K562 (cell line): ENCODE data around the gene NUP62. TPM values are rescaled to one million over a fixed set of nuclear protein-coding genes. Genes with fewer than 3 reads are reported as not detected.

Source experiments
- BCLAF1 ChIP-seq, 2 experiments: fragments of 450-650 bp in 1 of 2; IDR thresholded peaks; 2 replicates each; pipeline ENCODE4 v1.6.1; 2011 to 2017; ENCODE audit warnings: low read depth in 2 of 2, antibody characterized with exemption in 1 of 2, borderline replicate concordance in 1 of 2, low read length in 1 of 2, mild to moderate bottlenecking in 1 of 2, mixed read lengths in 1 of 2; ENCODE audit not compliant: control insufficient read depth in 1 of 2
- BRD4 ChIP-seq: fragments of 200-600 bp; sonication (generic); IDR thresholded peaks from 2 replicates; pipeline ENCODE4 v1.6.1; 2017; ENCODE audit warnings: inconsistent platforms
- RBBP5 ChIP-seq: fragments of 200-600 bp; sonication (generic); IDR thresholded peaks from 2 replicates; pipeline ENCODE4 v1.6.1; 2012; ENCODE audit warnings: borderline replicate concordance, mild to moderate bottlenecking, low read length, control low read depth, inconsistent platforms; ENCODE audit not compliant: insufficient read depth, poor library complexity, severe bottlenecking
- SMARCA5 ChIP-seq: fragments of 450-650 bp; IDR thresholded peaks from 2 replicates; pipeline ENCODE4 v1.6.1; 2016
- TGIF2 ChIP-seq: sonication (generic); formaldehyde crosslinking; IDR thresholded peaks from 2 replicates; pipeline ENCODE4 v1.8.1; 2022; ENCODE audit warnings: mild to moderate bottlenecking, missing genetic modification reagents, moderate library complexity
- ZBED1 ChIP-seq: IDR thresholded peaks from 2 replicates; pipeline ENCODE4 v1.6.1; 2014
- ZNF407 ChIP-seq: fragments of 450-650 bp; IDR thresholded peaks from 2 replicates; pipeline ENCODE4 v1.6.1; 2016; ENCODE audit warnings: low read depth
- polyA plus RNA-seq, 8 experiments: library from polyadenylated mRNA; depleted of rRNA in 4 of 8; stranded (reverse) in 5 of 8; unstranded in 3 of 8; fragments of >200 nt; fragmentation: Nextera tagmentation in 2 of 8; fragmentation: Illumina TruSeq in 1 of 8; extraction: Ambion mirVana in 2 of 8; extraction: Trizol in 1 of 8; gene quantifications; 2 replicates each; pipeline versions ENCODE4 v1.2.1 to v1.2.3, GENCODE V29; 2011 to 2014; ENCODE audit warnings: inconsistent platforms in 1 of 8, missing spikeins in 1 of 8
- total RNA-seq, 7 experiments: library from RNA; depleted of rRNA in 6 of 7; stranded (reverse); fragments of >200 nt in 6 of 7; fragmentation: Illumina TruSeq in 2 of 7; extraction: Trizol in 2 of 7; gene quantifications; 2 replicates each; pipeline versions ENCODE4 v1.2.1 to v1.2.3, GENCODE V29; 2011 to 2021; ENCODE audit warnings: low replicate concordance in 1 of 7
- TF ChIP-seq, protein P1 (sequence below): conservative IDR thresholded peaks from 2 replicates; pipeline ENCODE4 v1.6.1; 2011; ENCODE audit warnings: low read depth, mild to moderate bottlenecking, low read length; ENCODE audit not compliant: control insufficient read depth
- TF ChIP-seq, protein P2 (sequence below), 2 experiments: fragments of 450-650 bp; IDR thresholded peaks; 2 replicates each; pipeline ENCODE4 v1.6.1; 2018; ENCODE audit warnings: mild to moderate bottlenecking in 2 of 2, low read depth in 1 of 2; ENCODE audit not compliant: partially characterized antibody in 2 of 2

The NUP62 gene
- total and polyA plus RNA-seq, 9 of the 15 experiments (the other 6 are each of a cell fraction or from before 2014, with no cell fraction given) = 16.9 to 109 (median 66.0) TPM

DNA sequence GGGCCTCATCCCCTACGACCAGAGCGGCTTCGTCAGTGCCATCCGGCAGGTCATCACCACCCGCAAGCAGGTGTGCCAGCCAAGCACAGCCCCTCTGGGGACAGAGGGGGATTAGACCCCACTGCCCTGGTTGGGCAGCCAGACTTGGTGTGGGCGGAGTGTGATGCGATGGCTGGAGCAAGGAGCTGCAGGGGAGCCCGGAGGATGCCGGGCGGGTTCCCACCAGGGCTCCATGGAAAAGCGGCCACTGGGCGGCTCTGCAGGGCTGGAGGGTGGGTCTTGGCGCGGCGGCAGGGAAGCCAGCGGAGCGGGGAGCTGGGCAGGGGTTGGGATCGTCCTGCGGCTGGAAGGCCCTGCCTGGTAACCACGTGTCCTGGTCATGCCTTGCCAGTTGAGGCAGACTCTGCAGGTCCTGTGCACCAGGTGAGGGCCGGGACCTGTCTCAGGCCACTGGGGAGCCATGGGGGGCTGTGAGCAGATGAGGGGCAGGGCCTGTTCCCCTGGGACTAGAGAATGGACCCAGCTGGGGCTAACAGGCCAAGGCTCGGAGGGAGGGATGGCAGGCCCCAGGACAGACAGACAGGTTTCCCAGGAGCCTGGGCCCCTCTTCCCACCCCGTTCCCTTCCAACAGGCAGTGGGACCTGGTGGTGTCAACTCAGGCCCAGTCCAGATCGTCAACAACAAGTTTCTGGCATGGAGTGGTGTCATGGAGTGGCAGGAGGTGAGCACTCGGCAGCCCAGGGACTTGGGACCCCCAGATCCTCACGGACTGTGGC lies 72.1 kb downstream of the NUP62 start (continued):
- no peak for TF ChIP-seq BCLAF1 (IDR thresholded peaks at IDR 0.05; ENCODE audit: borderline replicate concordance in 1 of 2, control insufficient read depth in 1 of 2, low read depth in 2 of 2, low read length in 1 of 2)
- no peak for TF ChIP-seq ZNF407
- TF ChIP-seq SMARCA5 = peak; percentile 44; the same call in 1 of the 2 replicates
- TF ChIP-seq, protein P1, sequence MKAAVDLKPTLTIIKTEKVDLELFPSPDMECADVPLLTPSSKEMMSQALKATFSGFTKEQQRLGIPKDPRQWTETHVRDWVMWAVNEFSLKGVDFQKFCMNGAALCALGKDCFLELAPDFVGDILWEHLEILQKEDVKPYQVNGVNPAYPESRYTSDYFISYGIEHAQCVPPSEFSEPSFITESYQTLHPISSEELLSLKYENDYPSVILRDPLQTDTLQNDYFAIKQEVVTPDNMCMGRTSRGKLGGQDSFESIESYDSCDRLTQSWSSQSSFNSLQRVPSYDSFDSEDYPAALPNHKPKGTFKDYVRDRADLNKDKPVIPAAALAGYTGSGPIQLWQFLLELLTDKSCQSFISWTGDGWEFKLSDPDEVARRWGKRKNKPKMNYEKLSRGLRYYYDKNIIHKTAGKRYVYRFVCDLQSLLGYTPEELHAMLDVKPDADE = no peak
- 0 out of 2 replicates have a peak, but pooled peaks have one; percentile 20 for TF ChIP-seq ZBED1
- TF ChIP-seq TGIF2 (CRISPR knock-in tag) = no peak
- no peak for TF ChIP-seq BRD4
- TF ChIP-seq RBBP5 = no peak
- TF ChIP-seq, protein P2, sequence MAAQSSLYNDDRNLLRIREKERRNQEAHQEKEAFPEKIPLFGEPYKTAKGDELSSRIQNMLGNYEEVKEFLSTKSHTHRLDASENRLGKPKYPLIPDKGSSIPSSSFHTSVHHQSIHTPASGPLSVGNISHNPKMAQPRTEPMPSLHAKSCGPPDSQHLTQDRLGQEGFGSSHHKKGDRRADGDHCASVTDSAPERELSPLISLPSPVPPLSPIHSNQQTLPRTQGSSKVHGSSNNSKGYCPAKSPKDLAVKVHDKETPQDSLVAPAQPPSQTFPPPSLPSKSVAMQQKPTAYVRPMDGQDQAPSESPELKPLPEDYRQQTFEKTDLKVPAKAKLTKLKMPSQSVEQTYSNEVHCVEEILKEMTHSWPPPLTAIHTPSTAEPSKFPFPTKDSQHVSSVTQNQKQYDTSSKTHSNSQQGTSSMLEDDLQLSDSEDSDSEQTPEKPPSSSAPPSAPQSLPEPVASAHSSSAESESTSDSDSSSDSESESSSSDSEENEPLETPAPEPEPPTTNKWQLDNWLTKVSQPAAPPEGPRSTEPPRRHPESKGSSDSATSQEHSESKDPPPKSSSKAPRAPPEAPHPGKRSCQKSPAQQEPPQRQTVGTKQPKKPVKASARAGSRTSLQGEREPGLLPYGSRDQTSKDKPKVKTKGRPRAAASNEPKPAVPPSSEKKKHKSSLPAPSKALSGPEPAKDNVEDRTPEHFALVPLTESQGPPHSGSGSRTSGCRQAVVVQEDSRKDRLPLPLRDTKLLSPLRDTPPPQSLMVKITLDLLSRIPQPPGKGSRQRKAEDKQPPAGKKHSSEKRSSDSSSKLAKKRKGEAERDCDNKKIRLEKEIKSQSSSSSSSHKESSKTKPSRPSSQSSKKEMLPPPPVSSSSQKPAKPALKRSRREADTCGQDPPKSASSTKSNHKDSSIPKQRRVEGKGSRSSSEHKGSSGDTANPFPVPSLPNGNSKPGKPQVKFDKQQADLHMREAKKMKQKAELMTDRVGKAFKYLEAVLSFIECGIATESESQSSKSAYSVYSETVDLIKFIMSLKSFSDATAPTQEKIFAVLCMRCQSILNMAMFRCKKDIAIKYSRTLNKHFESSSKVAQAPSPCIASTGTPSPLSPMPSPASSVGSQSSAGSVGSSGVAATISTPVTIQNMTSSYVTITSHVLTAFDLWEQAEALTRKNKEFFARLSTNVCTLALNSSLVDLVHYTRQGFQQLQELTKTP (IDR thresholded peaks at IDR 0.05; ENCODE audit: low read depth in 1 of 2, partially characterized antibody in 2 of 2) = no peak
